NCI-H128 (cell line): ENCODE results near the gene PERM1.
"Not testable (repeated sequence)": the region's sequence is repeated elsewhere in the genome, so short reads cannot be mapped to it uniquely, and the experiment has no call there.

Source experiments
- DNase-seq: peaks from one replicate; lab custom pipeline; 2025; ENCODE audit not compliant: unreplicated experiment; lab: John Stamatoyannopoulos, UW

The PERM1 gene

DNA sequence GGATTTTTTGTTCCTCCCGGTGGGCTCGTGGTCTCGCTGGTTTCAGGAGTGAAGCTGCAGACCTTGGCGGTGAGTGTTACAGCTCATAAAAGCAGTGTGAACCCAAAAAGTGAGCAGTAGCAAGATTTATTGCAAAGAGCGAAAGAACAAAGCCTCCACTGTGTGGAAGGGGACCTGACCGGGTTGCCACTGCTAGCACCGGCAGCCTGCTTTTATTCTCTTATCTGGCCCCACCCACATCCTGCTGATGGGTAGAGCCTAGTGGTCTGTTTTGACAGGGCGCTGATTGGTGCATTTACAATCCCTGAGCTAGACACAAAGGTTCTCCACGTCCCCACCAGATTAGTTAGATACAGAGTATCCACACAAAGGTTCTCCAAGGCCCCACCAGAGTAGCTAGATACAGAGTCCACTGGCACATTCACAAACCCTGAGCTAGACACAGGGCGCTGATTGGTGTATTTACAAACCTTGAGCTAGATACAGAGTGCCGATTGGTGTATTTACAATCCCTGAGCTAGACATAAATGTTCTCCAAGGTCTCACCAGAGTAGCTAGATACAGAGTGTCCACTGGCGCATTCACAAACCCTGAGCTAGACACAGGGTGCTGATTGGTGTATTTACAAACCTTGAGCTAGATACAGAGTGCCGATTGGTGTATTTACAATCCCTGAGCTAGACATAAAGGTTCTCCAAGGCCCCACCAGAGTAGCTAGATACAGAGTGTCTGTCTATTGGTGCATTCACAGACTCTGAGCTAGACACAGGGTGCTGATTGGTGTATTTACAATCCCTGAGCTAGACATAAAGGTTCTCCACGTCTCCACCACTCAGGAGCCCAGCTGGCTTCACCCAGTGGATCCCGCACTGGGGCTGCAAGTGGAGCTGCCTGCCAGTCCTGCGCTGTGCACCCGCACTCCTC, 35.8 kb upstream of the PERM1 start:
- DNase-seq, result not testable (repeated sequence)

DNA sequence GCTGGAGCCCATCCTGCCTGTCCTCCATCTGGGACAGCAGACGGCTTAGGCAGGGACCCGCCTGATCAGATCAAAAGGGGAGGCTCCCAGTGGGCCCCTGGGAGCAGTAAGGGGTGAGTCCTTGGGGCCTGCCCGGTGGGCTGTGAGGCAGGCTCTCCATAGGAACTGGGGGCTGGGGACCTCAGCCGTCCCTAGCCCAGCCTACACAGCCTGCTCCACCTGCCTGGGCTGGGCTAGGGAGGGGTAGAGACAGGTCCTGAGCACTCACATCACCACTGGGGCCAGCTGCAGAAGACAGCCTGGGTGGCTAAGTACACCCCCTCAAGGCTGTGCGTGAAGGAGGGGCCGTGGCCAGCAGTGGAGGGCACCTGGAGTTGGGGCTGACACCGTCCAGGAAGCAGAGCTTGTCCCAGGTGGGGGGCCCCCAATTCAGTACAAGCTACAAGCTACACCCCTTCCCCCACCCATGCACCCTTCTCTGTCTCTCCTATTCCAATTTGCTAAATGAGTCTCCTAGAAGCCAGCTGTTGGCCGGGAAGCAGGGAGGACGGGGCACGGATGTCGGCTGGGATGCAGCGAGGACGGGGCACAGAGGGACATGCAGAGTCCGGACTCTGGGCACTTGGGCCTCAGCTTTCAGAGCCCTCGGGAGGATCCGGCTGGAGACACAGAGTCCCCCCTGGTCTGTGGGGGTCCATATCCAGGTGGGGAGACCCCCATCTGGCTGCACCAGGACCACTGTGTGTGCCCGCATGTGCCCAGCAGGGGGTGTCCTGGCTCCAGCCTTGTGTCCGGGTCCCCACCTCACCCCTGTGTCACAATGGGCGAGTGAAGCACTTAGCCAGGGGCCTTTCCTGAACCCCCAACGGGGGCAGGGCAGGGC, 33.1 kb upstream of the PERM1 start:
- DNase-seq, result no peak

DNA sequence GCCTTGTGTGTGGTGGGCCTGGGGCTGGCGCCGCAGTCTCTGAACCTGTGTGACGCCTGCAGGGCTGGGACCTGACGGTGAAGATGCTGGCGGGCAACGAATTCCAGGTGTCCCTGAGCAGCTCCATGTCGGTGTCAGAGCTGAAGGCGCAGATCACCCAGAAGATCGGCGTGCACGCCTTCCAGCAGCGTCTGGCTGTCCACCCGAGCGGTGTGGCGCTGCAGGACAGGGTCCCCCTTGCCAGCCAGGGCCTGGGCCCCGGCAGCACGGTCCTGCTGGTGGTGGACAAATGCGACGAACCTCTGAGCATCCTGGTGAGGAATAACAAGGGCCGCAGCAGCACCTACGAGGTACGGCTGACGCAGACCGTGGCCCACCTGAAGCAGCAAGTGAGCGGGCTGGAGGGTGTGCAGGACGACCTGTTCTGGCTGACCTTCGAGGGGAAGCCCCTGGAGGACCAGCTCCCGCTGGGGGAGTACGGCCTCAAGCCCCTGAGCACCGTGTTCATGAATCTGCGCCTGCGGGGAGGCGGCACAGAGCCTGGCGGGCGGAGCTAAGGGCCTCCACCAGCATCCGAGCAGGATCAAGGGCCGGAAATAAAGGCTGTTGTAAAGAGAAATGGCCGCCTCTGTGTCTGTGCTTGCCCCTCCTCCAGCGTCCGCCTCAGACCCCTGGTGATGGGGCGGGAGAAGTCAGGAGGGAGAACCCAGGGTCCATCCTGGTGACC, 32.2 kb upstream of the PERM1 start:
- no peak for DNase-seq

DNA sequence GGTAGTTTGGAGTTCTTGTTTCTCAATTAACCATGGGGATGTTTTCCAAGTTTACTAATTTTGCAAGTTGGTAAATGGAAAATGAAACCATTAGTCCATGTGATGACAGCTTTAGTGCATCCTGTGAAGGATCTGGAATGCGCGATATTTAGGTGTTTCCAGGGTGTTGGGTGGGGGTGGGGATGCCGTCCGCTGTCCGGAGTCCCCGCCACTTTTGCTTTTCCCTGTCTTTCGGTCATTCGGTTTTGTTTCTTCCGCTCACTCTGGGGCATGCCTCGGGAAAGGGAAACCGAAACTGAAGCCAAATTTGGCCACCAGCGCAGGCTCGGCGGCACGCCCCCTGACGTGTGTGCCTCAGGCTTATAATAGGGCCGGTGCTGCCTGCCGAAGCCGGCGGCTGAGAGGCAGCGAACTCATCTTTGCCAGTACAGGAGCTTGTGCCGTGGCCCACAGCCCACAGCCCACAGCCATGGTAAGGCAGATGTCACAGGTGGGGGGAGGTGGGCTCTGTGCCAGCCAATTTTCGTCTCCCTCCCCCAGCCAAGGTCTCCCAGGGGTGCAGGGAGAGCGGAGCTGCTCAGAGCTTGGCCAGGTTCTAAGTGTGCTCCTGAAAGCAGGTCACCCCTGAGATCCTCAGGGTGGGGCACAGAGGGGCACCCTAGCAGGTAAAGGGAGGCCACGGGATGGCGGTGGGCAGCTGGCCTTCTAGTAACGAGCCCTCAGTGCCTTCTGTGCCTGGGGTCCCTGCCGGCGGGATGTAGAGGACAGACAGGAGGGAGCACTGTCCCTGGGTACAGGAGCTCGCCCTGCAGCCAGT, 31.4 kb upstream of the PERM1 start, which contains the start of gene ISG15:
TSS of gene ISG15 (plus strand) at position 393 of the 817 bp plus-strand sequence. CDS start at position 470, 77 bp downstream.
- no peak for DNase-seq

DNA sequence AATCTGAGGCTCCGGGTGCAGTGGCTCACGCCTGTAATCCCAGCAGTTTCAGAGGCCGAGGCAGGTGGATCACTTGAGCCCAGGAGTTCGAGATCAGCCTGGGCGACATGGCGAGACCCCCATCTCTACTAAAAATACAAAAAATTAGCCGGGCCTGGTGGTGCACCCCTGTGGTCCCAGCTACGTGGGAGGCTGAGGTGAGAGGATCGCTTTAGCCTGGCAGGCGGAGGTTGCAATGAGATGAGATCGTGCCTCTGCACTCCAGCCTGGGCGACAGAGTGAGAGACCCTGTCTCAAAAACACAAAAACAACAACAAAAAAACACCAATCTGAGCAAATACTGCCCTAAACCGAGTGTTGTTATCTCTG, 30.8 kb upstream of the PERM1 start:
- not testable (repeated sequence) for DNase-seq

DNA sequence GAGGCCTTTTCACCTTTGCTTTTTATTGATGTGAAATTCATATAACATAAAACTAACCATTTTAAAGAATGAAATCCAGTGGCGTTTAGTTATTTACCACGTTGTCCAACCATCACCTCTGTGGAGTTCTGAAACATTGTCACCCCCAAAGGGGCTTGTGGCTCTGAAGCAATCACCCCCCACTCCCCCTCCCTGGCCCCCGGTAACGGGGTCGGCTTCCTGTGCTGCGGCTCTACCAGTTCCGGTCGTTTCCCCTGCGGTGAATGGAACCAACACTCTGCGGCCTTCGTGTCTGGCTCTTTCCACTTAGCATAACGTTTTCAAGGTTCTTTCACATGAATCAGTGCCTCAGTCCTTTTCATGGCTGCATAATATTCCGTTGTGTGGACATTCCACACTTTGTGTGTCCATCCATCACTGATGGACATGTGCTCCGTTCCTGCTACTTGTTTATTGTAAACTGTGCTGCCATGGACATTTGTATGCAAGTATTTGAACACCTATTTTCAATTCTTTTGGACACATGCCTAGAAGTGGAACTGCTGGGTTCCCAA, 29.6 kb upstream of the PERM1 start:
- no peak for DNase-seq

DNA sequence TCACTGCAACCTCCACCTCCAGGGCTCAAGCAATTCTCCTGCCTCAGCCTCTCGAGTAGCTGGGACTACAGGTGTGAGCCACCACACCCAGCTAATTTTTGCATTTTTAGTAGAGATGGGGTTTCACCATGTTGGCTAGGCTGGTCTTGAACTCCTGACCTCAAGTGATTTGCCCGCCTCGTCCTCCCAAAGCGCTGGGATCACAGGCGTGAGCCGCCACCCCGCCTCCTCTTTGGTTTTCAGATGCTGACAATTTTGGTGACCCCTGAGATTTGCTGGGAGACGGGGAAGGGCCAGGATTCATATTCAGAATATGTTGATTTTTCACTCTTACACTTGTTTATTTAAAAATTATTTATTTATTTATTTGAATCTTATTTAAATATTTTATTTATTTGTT, 28.2 kb upstream of the PERM1 start:
- not testable (repeated sequence) for DNase-seq

DNA sequence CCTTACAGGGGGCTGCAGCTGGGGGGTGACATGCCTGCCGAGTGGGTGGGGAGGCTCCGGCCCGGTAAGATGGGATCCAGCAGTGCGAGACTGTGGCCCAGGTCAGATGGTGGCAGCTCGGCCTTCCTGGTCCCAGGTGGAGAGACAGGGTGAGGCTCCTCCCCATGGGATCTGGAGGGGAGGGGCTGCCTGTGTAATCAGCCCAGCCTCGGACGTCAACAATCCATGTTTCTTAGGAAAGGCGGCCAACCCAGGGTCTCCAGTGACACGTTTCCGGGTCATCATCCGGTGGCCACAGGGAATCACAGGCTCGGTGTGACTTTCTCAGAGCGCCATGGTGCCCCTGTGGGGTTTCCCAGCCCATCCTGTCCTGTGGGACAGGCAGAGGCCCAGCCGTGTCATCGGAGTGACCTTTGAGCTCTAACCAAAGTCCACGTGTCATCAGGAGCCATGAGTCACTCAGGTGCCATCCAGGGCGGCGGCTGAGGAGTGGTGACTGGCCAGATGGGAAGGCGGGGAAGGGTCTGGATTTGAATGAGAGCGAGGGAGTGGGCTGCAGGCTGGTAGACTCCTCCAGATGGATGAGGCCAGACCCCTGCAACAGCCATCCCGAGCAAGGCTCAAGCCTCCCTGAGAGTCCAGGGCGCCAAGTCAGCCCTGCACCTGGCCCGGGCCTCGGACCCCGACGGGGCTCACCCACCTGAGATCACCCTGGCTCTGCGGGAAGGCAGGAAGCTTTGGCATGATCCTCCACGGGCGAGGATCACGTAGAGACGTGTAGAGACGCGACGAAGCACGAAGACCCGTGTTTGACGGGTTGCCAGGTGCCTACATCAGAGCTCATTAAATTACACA, 24.6 kb upstream of the PERM1 start:
- DNase-seq, result no peak

DNA sequence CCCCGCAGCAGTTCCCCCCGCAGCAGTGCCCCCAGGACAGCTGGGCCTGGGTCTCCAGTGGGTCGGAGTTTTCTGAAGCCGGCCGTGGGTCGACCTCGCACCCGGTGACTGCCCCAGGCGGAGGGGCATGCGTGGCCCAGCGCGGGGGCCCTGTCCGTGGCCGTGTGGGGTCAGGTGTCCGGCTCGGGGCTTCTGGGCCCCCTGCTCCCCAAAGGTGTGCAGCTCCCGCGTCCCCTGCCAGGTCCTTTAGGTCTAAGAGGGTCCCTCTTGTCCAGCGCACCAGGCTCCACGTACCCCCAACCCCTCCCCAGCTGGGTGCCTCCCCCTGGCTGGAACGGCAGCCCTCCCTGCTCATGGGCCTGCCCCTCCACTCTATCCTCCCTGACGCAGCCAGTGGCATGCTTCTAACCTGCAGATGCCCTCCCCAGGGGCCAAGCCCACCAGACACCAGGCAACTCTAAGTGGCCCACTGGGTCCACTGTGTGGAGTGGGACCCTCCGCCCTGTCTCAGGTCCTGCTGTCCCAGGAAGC, 23.9 kb upstream of the PERM1 start:
- DNase-seq, result no peak

DNA sequence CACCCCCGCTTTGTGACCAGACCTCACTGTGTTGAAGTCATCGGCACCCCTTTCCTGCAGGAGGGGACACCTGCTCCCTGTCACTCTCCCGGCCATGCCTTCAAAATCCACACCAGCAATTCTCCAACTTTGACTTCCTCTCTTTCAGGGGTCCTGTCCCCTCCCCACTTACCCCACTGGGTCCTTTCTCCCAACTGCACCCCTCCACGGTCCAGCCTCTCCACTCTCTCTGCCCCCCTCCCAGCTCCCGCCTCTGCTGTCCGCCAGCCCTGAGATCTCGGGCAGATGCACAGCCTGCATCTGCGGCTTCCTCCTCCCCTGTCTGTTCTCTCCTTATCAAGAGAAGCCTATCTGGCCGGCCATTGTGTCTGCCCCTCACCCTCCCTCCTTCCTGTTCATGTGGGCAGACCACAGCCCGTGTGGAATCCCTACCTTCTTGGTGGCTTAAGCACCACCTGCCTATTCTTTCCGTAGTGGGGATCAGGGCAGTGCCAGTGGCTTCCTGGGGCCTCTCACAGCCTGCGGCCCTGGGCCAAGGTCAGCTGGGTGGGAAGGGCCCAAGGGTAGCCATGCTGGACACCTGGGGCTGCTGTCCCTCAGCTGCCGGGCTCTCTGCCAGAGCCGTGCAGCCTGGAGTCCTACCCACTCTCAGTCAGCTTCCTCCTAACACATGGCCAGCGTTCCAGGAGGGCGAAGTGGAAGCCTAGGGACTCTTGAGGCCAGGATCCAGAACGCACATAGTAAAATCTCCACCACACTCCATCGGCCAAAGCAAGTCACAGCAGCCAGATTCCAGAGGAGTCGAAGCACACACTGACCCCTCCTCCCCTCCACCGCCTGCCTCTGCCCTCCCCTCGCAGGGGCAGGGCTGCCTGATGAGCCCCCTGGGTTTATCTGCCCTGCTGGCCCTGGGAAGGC, 23.1 kb upstream of the PERM1 start:
- DNase-seq, result no peak

DNA sequence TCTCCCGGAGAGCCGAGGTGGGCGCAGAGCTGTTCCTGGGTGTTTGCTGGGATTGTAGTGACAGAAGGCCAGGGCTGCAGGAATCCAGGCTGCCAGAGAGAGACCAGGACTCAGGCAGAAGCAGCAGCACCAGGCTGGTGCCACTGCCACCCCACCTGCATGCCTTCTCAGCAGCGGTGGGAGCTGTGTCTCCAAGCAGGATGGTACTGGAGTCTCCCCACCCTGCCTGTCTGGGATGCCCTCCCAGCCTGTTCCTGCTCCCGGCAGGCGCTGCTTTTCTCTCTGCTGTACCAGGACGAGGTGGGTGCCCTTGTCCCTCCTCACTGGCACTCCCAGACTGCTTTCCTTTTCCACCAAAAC, 22.5 kb upstream of the PERM1 start:
- DNase-seq, result no peak

DNA sequence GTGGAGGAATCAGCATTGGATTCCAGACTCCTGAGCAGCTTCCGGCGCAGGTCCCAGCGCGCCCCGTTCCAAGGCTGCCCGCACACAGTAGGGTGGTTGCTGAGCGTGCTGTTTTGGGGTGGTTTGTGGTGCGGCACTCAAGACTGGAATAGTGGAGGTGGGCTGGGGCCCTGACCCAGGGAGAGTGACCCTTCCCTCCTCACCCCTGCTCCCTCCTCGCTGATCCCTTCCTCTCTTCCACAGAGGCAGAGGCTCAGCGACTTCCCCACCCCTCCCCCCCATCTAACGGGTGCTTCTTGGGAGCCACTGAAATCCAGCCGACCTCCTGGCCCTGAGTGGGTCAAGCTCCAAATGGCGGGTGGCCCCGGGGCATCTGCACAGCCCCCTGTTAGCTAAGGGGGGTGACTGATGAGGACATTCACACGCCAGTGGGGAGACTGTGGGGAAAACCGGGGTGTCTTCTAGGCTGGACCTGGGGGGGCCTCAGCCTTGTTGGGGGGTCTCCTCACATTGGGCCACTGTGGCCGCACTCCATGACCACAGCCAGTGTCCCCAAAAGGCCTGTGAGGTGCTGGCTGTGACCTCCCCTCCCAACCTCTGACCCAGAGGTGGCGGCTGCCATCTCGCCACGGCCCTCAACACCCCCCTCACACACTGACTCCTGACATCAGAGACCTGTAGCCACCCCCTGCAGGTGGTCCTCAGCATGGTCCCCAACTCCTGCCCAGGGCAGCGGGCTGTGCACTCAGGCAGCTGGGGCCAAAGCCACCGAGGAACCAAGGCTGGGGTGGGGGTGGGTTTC, 21.9 kb upstream of the PERM1 start:
- DNase-seq, result no peak

DNA sequence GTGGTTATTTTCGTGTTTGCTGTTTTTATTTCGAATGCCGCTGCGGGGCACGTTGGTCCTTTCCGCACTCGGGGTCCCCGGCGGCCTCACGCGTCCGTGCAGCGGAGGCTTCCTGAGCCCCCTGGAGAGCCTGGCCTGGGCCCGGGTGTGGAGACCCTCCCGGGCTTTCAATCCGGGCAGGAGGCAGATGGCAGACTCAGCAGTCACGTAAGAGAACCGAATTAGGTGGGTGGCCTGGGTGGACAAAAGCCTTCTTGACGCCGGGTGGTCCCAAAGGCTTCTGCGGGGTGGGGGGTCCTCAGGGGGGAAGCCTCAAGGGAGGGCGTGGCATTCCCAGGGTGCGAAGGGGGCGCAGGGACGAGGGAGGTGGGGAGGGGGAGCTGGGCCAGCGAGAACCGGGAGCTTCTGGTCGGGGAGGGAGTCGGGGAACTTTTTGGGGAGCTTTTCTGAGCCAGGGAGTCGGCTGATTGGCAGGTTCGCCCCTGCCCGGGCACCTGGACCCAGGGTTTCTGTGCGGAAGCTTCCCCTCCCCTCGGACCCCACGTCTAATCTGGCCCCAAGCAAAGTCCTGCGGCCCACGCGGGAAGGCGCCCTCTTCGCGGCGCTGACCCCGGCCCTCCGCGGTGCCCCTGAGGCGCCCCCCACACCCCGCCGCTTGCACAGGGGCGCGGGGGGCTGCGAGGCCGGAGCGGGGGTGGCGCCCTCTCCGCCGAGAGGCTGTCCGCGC, 19.3 kb upstream of the PERM1 start:
- no peak for DNase-seq

DNA sequence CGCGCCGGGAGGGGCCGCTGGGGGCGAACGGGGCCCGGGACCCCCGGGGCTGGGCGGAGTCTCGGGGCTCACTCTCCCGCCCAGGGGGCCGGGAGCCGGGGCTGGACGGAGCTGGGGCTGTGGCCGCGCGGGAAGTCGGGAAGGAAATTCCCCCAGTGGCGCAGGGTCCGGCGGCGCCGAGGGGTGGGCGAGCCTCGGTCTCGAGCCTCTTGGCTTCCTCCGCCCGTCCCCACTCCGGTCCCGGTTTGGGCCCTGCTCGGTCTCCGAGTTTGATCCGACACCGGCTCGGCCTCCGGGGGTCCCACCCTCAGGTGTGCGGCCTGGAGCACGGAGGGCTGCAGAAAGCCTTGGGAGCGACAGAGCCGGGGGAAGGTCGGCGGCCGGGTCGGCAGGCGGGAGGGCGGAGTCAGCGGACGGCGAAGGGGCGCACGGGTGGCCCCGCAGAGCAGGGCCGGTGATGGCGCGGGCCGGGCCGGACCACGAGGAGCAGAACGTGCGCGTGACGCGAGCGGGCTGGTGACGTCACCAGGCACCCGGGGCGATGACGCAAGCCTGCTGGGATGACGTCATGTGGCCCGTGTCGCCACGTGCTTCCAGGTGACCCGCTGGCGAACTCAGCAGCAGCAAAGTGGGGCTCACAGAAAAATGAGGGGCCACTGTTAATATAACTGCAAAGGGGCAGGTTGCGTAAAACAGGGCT, 18.6 kb upstream of the PERM1 start:
- no peak for DNase-seq

DNA sequence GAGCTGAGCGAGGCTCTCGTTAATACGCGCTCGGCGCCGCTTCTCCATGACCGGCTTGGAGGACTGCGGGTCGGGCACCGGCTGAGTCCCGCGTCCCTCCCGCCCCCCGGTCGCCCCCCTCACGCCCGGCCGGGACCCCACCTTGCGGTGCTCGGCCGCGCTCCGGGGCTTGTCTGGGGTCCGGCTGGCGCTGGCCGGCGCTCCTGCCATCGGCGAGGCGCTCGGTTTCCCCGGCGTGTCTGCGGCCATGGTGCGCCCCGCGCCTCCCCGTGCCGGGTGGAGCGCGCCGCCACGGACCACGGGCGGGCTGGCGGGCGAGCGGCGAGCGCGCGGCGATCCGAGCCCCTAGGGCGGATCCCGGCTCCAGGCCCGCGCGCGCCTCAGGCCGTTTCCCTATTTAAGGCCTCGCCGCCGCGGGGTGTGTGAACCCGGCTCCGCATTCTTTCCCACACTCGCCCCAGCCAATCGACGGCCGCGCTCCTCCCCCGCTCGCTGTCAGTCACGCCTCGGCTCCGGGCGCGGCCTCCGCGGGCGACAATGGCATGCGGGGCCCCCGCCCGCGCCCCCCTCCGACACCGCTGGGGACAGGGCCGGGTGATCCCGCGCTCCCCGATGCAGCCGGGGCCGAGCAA, 17.9 kb upstream of the PERM1 start, which contains the start of gene HES4:
TSS of gene HES4 (minus strand) at position 373 of the 632 bp plus-strand sequence. CDS start at position 249, 124 bp downstream.
- peak; percentile 41 for DNase-seq
